Neuronal stem cell (in vitro differentiated cells): Measurements from ENCODE around the gene TYMP.
A peak's percentile ranks its signal among the peaks of the same experiment; 100 is the strongest.
"Not testable (repeated sequence)": the region's sequence is repeated elsewhere in the genome, so short reads cannot be mapped to it uniquely, and the experiment has no call there.

ENCODE experiments used
- DNase-seq: peaks from one replicate; pipeline ENCODE4 v3.0.0-alpha.2; 2013; ENCODE audit warnings: low spot score
- H2AFZ ChIP-seq: one replicate; pipeline ENCODE4 v1.6.1; 2013; ENCODE audit warnings: mild to moderate bottlenecking, low read length, inconsistent platforms
- H2AK5ac ChIP-seq: 2 replicates; pipeline ENCODE4 v1.6.1; 2013; ENCODE audit warnings: low read depth, mild to moderate bottlenecking, inconsistent platforms, low read length, moderate library complexity, mixed read lengths
- H2BK120ac ChIP-seq: 2 replicates; pipeline ENCODE4 v1.6.1; 2013; ENCODE audit warnings: low read depth, mild to moderate bottlenecking, inconsistent platforms, low read length, moderate library complexity, mixed read lengths
- H2BK12ac ChIP-seq: one replicate; pipeline ENCODE4 v1.6.1; 2013; ENCODE audit warnings: low read length, inconsistent platforms
- H2BK15ac ChIP-seq: 2 replicates; pipeline ENCODE4 v1.6.1; 2013; ENCODE audit warnings: mild to moderate bottlenecking, low read length, inconsistent platforms, mixed read lengths
- H2BK5ac ChIP-seq: one replicate; pipeline ENCODE4 v1.6.1; 2013; ENCODE audit warnings: inconsistent platforms, mild to moderate bottlenecking, low read length, moderate library complexity
- H3K14ac ChIP-seq: one replicate; pipeline ENCODE4 v1.6.1; 2013; ENCODE audit warnings: low read length, inconsistent platforms
- H3K18ac ChIP-seq: 2 replicates; pipeline ENCODE4 v1.6.1; 2013; ENCODE audit warnings: low read length, inconsistent platforms
- H3K23ac ChIP-seq: 2 replicates; pipeline ENCODE4 v1.6.1; 2013; ENCODE audit warnings: low read depth, mild to moderate bottlenecking, mixed read lengths, low read length, inconsistent platforms; ENCODE audit not compliant: poor library complexity
- H3K27ac ChIP-seq: replicated peaks from 3 replicates; pipeline ENCODE4 v1.5.1; 2013; ENCODE audit warnings: low read length, inconsistent platforms
- H3K27me3 ChIP-seq, 3 experiments: 2 replicates each; pipeline ENCODE4 v1.6.1; 2013; ENCODE audit warnings: low read length in 3 of 3, mild to moderate bottlenecking in 2 of 3, inconsistent platforms in 1 of 3, low read depth in 1 of 3, mixed read lengths in 1 of 3, moderate library complexity in 1 of 3; ENCODE audit not compliant: control insufficient read depth in 3 of 3, insufficient read depth in 3 of 3
- H3K36me3 ChIP-seq, 2 donors: replicated peaks in 1 of 2; 2 replicates each; pipeline ENCODE4 v1.6.1; 2013; ENCODE audit warnings: low read length in 2 of 2; ENCODE audit not compliant: control insufficient read depth in 2 of 2, insufficient read depth in 2 of 2
- H3K4ac ChIP-seq: 2 replicates; pipeline ENCODE4 v1.6.1; 2013; ENCODE audit warnings: inconsistent platforms, mild to moderate bottlenecking, low read length, moderate library complexity
- H3K4me1 ChIP-seq, 2 donors: 1 replicate in 1 of 2; 2 replicates in 1 of 2; pipeline ENCODE4 v1.6.1; 2013; ENCODE audit warnings: low read length in 2 of 2, low read depth in 1 of 2; ENCODE audit not compliant: control insufficient read depth in 2 of 2, insufficient read depth in 1 of 2
- H3K4me2 ChIP-seq: one replicate; pipeline ENCODE4 v1.6.1; 2013; ENCODE audit warnings: mild to moderate bottlenecking, low read length, inconsistent platforms; ENCODE audit not compliant: insufficient read depth, poor library complexity, severe bottlenecking
- H3K4me3 ChIP-seq, 2 donors: 2 replicates each; pipeline ENCODE4 v1.5.1; 2013; ENCODE audit warnings: low read length in 2 of 2, mild to moderate bottlenecking in 2 of 2, inconsistent platforms in 1 of 2, moderate library complexity in 1 of 2
- H3K79me1 ChIP-seq: one replicate; pipeline ENCODE4 v1.6.1; 2013; ENCODE audit warnings: low read depth, mild to moderate bottlenecking, inconsistent platforms, low read length, moderate library complexity
- H3K9ac ChIP-seq: one replicate; pipeline ENCODE4 v1.6.1; 2013; ENCODE audit warnings: mild to moderate bottlenecking, low read depth, low read length, inconsistent platforms; ENCODE audit not compliant: poor library complexity
- H3K9me3 ChIP-seq, 2 donors: replicated peaks in 1 of 2; 2 replicates each; pipeline versions ENCODE3 to v1.6.1; 2013; ENCODE audit warnings: low read length in 2 of 2, mild to moderate bottlenecking in 2 of 2, inconsistent platforms in 1 of 2, low read depth in 1 of 2, mixed read lengths in 1 of 2, moderate library complexity in 1 of 2; ENCODE audit not compliant: control insufficient read depth in 2 of 2, insufficient read depth in 1 of 2
- H4K8ac ChIP-seq: one replicate; pipeline ENCODE4 v1.6.1; 2013; ENCODE audit warnings: low read depth, mild to moderate bottlenecking, inconsistent platforms, low read length, moderate library complexity
- H4K91ac ChIP-seq: one replicate; pipeline ENCODE4 v1.6.1; 2013; ENCODE audit warnings: low read length, low read depth, mild to moderate bottlenecking, inconsistent platforms; ENCODE audit not compliant: poor library complexity
- WGBS, 2 donors: extraction: QIAGEN DNeasy Blood & Tissue Kit; methylation state at CpG; one replicate each; pipeline ENCODE4 v1.1.7; 2013; ENCODE audit warnings: missing lambda C conversion rate in 2 of 2, mixed read lengths in 1 of 2; ENCODE audit not compliant: insufficient read length in 2 of 2, insufficient replicate concordance in 1 of 2; ENCODE audit errors: extremely low coverage in 2 of 2; 5-methylcytosine and 5-hydroxymethylcytosine counted together

Gene TYMP

DNA sequence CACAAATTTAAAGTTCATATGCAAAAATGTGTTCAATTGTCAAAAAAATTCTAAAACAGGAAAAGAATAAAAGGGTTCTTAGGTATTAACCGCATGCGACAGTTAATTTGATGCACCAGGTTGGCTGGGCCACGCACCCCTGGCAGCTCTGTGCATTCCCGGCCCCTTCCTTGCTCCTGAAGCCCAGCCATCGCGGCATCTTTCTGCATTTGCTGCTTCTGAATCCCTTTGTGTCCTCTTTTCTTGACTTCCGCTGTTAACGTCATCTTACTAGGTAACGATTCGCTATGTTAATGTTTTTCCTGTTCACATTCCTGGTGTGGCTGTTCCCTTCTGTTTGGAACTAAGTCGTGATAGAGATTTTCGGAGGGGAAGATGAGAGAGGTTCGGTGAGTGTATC lies 8.0 kb upstream of the TYMP start:
- H3K4ac ChIP-seq: no peak overlapping the region
- H4K8ac ChIP-seq: no peak overlapping the region
- no peak overlapping the region for H3K23ac ChIP-seq
- no peak overlapping the region for H2BK5ac ChIP-seq
- no peaks in the 10 kb centered on the region for H3K79me1 ChIP-seq
- no peaks in the 10 kb centered on the region for H3K36me3 ChIP-seq
- peaks cover 0 to 6% of the 10 kb centered on the region in 2 donors for H3K4me1 ChIP-seq
- H2AFZ ChIP-seq: peak overlapping the region; percentile 21
- H3K9me3 ChIP-seq: no peaks in the 10 kb centered on the region
- no peak overlapping the region for H3K4me2 ChIP-seq
- no peak overlapping the region for H4K91ac ChIP-seq
- no peak overlapping the region for H2BK15ac ChIP-seq
- no peak overlapping the region for H3K4me3 ChIP-seq
- 100% methylated on average over 3 of the region's 13 CpGs; no CpG with 5 or more reads in 1 of the 2 donors for WGBS, 2 donors
- no peak overlapping the region for H3K18ac ChIP-seq
- H3K27ac ChIP-seq: no peak overlapping the region
- no peak overlapping the region for H3K14ac ChIP-seq
- no peak overlapping the region for H2BK120ac ChIP-seq
- no peak overlapping the region for H2BK12ac ChIP-seq
- H3K9ac ChIP-seq: no peak overlapping the region
- no peak for DNase-seq
- H3K27me3 ChIP-seq: peaks cover 0 to 2% (median 0%) of the 10 kb centered on the region in 3 experiments
- H2AK5ac ChIP-seq: no peak overlapping the region

DNA sequence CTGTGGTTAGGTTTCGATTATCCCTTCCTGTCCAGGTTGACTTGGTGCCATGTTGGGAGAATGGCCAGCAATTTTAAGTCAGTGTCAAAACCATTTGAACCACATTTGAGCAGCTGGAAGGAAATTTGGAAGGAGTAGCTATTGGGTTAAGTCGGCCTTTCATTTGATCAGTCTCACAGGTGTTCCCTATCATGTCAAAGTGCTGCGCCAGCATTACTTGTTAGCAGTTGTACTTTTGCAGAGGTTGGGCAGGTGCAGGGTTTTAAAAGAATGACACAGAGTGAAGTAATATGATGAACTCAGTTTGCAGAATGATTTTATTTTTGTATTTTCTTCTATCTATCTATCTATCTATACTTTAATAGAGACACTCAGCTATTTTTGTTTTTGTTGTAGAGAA lies 6.4 kb upstream of the TYMP start:
- no CpG with 5 or more reads among the region's 3 CpGs for WGBS, 2 donors

DNA sequence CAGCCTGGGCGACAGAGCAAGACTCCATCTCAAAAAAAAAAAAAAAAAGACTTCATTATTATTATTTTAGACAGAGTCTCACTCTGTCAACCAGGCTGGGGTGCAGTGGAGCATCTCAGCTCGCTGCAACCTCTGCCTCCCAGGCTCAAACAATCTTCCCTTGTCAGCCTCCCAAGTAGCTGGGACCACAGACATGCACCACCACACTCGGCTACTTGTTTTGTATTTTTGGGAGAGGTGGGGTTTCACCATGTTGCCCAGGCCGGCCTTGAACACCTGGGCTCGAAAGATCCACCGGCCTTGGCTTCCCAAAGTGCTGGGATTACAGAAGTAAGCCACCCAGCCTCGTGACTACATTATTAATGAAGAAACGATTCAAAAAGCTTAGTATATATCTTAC lies 5.3 kb upstream of the TYMP start:
- Histone ChIP-seq H3K36me3 (no peaks in the 10 kb centered on the region), H3K18ac (no peak overlapping the region), H2BK15ac (no peak overlapping the region), H3K4me2 (no peak overlapping the region), H2AFZ (no peak overlapping the region), H3K23ac (no peak overlapping the region), H3K9ac (no peak overlapping the region), H3K4ac (no peak overlapping the region), H3K4me1 (peaks cover 7 to 9% of the 10 kb centered on the region in 2 donors), H3K79me1 (no peaks in the 10 kb centered on the region), H2BK12ac (peak overlapping the region; percentile 41), H4K91ac (no peak overlapping the region), H3K27ac (no peak overlapping the region), H3K14ac (no peak overlapping the region), H2AK5ac (no peak overlapping the region), H2BK120ac (no peak overlapping the region), H2BK5ac (no peak overlapping the region), H4K8ac (no peak overlapping the region), H3K4me3 (no peak overlapping the region), H3K27me3 (peaks cover 8 to 19% (median 14%) of the 10 kb centered on the region in 3 experiments), H3K9me3 (peaks cover 3 to 11% of the 10 kb centered on the region in 2 donors)
- no peak for DNase-seq
- no CpG with 5 or more reads among the region's 8 CpGs for WGBS, 2 donors

More for the DNA sequence above, 6.4 kb upstream of the TYMP start:
- H2BK120ac ChIP-seq: no peak overlapping the region
- no peak overlapping the region for H3K18ac ChIP-seq
- H3K27me3 ChIP-seq: peaks cover 0 to 8% (median 4%) of the 10 kb centered on the region in 3 experiments
- H2AFZ ChIP-seq: no peak overlapping the region
- no peak overlapping the region for H3K14ac ChIP-seq
- H4K8ac ChIP-seq: no peak overlapping the region
- H3K4me2 ChIP-seq: no peak overlapping the region
- no peak overlapping the region for H4K91ac ChIP-seq
- no peak overlapping the region for H3K23ac ChIP-seq
- H3K79me1 ChIP-seq: no peaks in the 10 kb centered on the region
- H3K36me3 ChIP-seq: no peaks in the 10 kb centered on the region
- H3K9me3 ChIP-seq: peaks cover 0 to 1% of the 10 kb centered on the region in 2 donors
- no peak overlapping the region for H3K4me3 ChIP-seq
- H3K9ac ChIP-seq: no peak overlapping the region
- no peak overlapping the region for H3K27ac ChIP-seq
- no peak overlapping the region for H2BK15ac ChIP-seq
- H3K4ac ChIP-seq: no peak overlapping the region
- H2BK12ac ChIP-seq: no peak overlapping the region
- H2AK5ac ChIP-seq: no peak overlapping the region
- H3K4me1 ChIP-seq: peaks cover 2 to 9% of the 10 kb centered on the region in 2 donors
- DNase-seq: no peak
- no peak overlapping the region for H2BK5ac ChIP-seq

DNA sequence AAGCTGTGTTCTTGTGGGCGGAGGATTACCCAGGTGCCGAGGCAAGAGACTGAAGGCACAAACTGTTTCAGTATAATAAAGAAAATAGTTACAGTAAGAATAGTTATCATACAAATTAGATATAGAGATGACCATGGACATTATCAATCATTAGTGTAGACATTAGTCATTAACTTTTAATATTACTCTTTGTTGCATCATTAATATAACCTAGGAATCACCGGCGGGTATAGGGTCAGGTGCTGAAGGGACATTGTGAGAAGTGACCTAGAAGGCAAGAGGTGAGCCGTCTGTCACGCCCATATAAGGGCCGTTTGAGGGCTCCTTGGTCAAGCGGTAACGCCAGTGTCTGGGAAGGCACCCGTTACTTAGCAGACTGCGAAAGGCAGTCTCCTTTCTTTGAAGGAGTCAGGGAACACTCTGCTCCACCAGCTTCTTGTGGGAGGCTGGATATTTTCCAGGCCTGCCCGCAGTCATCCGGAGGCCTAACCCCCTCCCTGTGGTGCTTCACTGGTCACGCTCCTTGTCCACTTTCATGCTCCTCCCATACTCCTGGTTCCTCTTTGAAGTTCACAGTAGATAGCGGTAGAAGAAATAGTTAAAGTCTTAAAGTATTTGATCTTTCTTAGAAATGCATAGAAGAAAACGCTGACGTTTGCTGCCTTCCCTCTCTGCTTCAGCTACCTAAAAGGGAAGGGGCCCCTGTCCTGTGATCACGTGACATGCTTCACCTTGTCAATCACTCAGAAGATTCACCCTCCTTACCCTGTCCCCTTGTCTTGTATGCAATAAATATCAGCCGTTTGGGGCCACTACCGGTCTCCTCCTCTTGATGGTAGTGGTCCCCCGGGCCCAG lies 4.3 kb upstream of the TYMP start:
- H2BK12ac ChIP-seq, DNase-seq, H2BK15ac ChIP-seq, H2AK5ac ChIP-seq, H3K18ac ChIP-seq, H3K36me3 ChIP-seq, H3K79me1 ChIP-seq, H3K27ac ChIP-seq, H3K4me3 ChIP-seq, H4K8ac ChIP-seq, H3K23ac ChIP-seq, H4K91ac ChIP-seq, H3K9ac ChIP-seq, H3K4ac ChIP-seq, H3K14ac ChIP-seq, H3K4me1 ChIP-seq, H2BK120ac ChIP-seq, H2BK5ac ChIP-seq, H3K4me2 ChIP-seq: not testable (repeated sequence)
- Histone ChIP-seq H2AFZ (peak overlapping the region; percentile 71), H3K9me3 (peaks cover 6 to 15% of the 10 kb centered on the region in 2 donors), H3K27me3 (peaks cover 14 to 30% (median 14%) of the 10 kb centered on the region in 3 experiments)
- no CpG with 5 or more reads among the region's 21 CpGs for WGBS, 2 donors
